HG03558 (cell line): ENCODE results near the gene P4HTM.
A peak's percentile ranks its signal among the peaks of the same experiment; 100 is the strongest.

Source experiments
- ATAC-seq: cut with Tn5 transposase; IDR thresholded peaks from one replicate; pipeline ENCODE4 v1.9.1; 2021; ENCODE audit warnings: moderate number of reproducible peaks; ENCODE audit not compliant: unreplicated experiment; ENCODE audit errors: extremely low read depth

Gene P4HTM

GRCh38 chr3:48989796-48990635 is at the start of gene P4HTM:
TSS of gene P4HTM (plus strand) at chr3:48990241. CDS start at chr3:48990257, 16 bp downstream.
- ATAC-seq: peak; percentile 42

- no peak for ATAC-seq
Observed at GRCh38 chr3:48945432-48945831, 44.6 kb upstream of the P4HTM start.

- ATAC-seq: no peak
Observed at GRCh38 chr3:48945891-48946549, 44.0 kb upstream of the P4HTM start.

- ATAC-seq: no peak
Observed at GRCh38 chr3:48949376-48949717, 40.7 kb upstream of the P4HTM start.

- no peak for ATAC-seq
Observed at GRCh38 chr3:48950051-48950450, 40.0 kb upstream of the P4HTM start.

GRCh38 chr3:48951764-48952163 is 38.3 kb upstream of the P4HTM start:
- ATAC-seq: no peak

- no peak for ATAC-seq
Observed at GRCh38 chr3:48952510-48953118, 37.4 kb upstream of the P4HTM start.

GRCh38 chr3:48957006-48957705 is 32.9 kb upstream of the P4HTM start:
- no peak for ATAC-seq

GRCh38 chr3:48960841-48961413 is 29.1 kb upstream of the P4HTM start:
- no peak for ATAC-seq

- no peak for ATAC-seq
Observed at GRCh38 chr3:48962340-48962739, 27.7 kb upstream of the P4HTM start.

GRCh38 chr3:48962939-48963338 is 27.1 kb upstream of the P4HTM start:
- no peak for ATAC-seq

GRCh38 chr3:48963591-48963990 is 26.4 kb upstream of the P4HTM start:
- ATAC-seq: no peak

GRCh38 chr3:48966367-48966766 is 23.7 kb upstream of the P4HTM start:
- ATAC-seq: no peak

- ATAC-seq: no peak
Observed at GRCh38 chr3:48966876-48967361, 23.1 kb upstream of the P4HTM start.

GRCh38 chr3:48970586-48970985 is 19.5 kb upstream of the P4HTM start:
- ATAC-seq: no peak

- no peak for ATAC-seq
Observed at GRCh38 chr3:48974076-48974864, 15.8 kb upstream of the P4HTM start.

GRCh38 chr3:48979451-48979850 is 10.6 kb upstream of the P4HTM start:
- no peak for ATAC-seq

- ATAC-seq: no peak
Observed at GRCh38 chr3:48980295-48980694, 9.7 kb upstream of the P4HTM start.

- ATAC-seq: no peak
Observed at GRCh38 chr3:48982016-48982415, 8.0 kb upstream of the P4HTM start.

- ATAC-seq: no peak
Observed at GRCh38 chr3:48982686-48983085, 7.4 kb upstream of the P4HTM start.
